Putamen (tissue), 1 donor: ENCODE data around the gene HOXA6.

Source experiments
- DNase-seq: peaks from one replicate; pipeline ENCODE4 v3.0.0-alpha.2; 2016; ENCODE audit warnings: low spot score

HOXA6 gene

GRCh38 chr7:27095897-27096767, 51.4 kb downstream of the HOXA6 start, which contains the start of gene HOXA1:
HOXA1 (minus strand) TSS chr7:27096000; CDS start chr7:27095912, 88 bp downstream.
- DNase-seq, result no peak
